Muscle of leg (tissue), 11 donors: ENCODE measurements around the gene MAST4. TPM values are rescaled to one million over a fixed set of nuclear protein-coding genes. Genes with fewer than 3 reads are reported as not detected.

ENCODE experiments used
- DNase-seq: peaks from one replicate; pipeline ENCODE4 v3.0.0; 2013
- H3K27ac ChIP-seq: one replicate; pipeline ENCODE4 v1.5.1; 2013; ENCODE audit warnings: mild to moderate bottlenecking, low read length, control low read depth
- H3K27me3 ChIP-seq: one replicate; pipeline ENCODE4 v1.6.1; 2013; ENCODE audit warnings: low read length; ENCODE audit not compliant: control insufficient read depth, insufficient read depth
- H3K36me3 ChIP-seq: one replicate; pipeline ENCODE4 v1.6.1; 2013; ENCODE audit warnings: low read length; ENCODE audit not compliant: control insufficient read depth, insufficient read depth
- H3K4me1 ChIP-seq: one replicate; pipeline ENCODE4 v1.6.1; 2013; ENCODE audit warnings: low read length; ENCODE audit not compliant: control insufficient read depth, insufficient read depth
- H3K4me3 ChIP-seq: one replicate; pipeline ENCODE4 v1.5.1; 2013; ENCODE audit warnings: low read length, control low read depth
- H3K9me3 ChIP-seq: replicated peaks from 2 replicates; pipeline ENCODE4 v1.6.1; 2013; ENCODE audit warnings: low read depth, low read length; ENCODE audit not compliant: control insufficient read depth
- WGBS: methylation state at CpG from one replicate; pipeline ENCODE4 v1.1.5; 2013; ENCODE audit warnings: missing lambda C conversion rate; ENCODE audit not compliant: insufficient coverage; 5-methylcytosine and 5-hydroxymethylcytosine counted together
- polyA plus RNA-seq, 8 donors: library from polyadenylated mRNA; unstranded; fragments of 120-200 nt; gene quantifications; one replicate each; pipeline versions ENCODE4 v1.2.1 to v1.2.3, GENCODE V29; 2013; ENCODE audit warnings: inconsistent platforms in 1 of 8, low replicate concordance in 1 of 8; ENCODE audit not compliant: insufficient read length in 8 of 8, insufficient read depth in 1 of 8
- total RNA-seq: library from RNA; stranded (reverse); fragments of 120-200 nt; gene quantifications from one replicate; pipeline ENCODE4 v1.2.4, GENCODE V29; 2013

Gene MAST4
- total and polyA plus RNA-seq, 9 donors: 7.3 to 15.4 (median 10.9) TPM

DNA sequence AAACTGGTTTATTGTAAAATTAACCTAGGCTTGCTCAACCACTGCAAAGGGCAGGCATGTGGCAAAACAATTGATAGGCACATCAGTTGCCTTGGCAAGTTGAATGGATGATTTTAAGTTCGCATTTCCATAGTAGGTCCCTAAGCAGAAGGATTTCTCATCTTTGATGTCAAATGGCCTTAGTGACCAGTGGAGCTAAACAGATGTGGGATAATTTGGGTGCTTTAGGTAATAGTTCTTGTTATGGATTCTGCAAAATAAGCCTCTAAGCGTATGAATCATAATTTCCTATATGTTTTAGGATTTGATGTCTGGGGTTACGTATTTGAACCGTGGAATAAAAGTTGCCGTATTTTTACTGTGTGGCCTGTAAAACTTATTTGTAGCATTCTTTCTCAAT is 418.0 kb downstream of the MAST4 start:
- Histone ChIP-seq H3K27me3 (no peaks in the 10 kb centered on the region), H3K4me1 (peaks cover 12% of the 10 kb centered on the region), H3K4me3 (no peak overlapping the region), H3K27ac (peak overlapping the region; percentile 73), H3K36me3 (no peaks in the 10 kb centered on the region), H3K9me3 (no peaks in the 10 kb centered on the region)
- 100% methylated on average over 1 of the region's 5 CpGs for WGBS
- DNase-seq: no peak

DNA sequence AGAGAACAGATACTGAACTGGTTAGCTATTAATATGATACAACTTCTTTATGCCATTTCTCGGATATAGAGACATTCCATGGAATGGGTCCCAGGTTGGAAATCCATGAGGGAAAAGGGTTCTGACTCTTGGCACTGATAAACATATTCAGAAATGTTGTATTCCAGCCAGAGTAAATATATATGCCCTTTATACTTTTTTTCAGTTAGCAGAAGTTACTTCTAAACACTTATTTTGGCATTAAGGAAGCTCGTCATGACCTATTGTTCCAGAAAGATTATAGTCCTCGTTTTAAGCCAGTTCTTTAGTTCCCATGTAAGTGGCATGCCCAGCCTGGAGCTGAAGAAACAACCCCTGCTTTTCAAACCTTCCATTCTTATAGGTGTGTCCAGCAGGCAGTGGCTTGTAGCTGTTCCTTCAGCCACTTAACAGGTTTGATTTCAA is 418.8 kb downstream of the MAST4 start:
- Histone ChIP-seq H3K36me3 (no peaks in the 10 kb centered on the region), H3K27me3 (no peaks in the 10 kb centered on the region), H3K9me3 (no peaks in the 10 kb centered on the region), H3K27ac (peak overlapping the region; percentile 73), H3K4me1 (peaks cover 12% of the 10 kb centered on the region), H3K4me3 (no peak overlapping the region)
- 14% methylated on average over 2 of the region's 3 CpGs for WGBS
- DNase-seq: peak; percentile 49

DNA sequence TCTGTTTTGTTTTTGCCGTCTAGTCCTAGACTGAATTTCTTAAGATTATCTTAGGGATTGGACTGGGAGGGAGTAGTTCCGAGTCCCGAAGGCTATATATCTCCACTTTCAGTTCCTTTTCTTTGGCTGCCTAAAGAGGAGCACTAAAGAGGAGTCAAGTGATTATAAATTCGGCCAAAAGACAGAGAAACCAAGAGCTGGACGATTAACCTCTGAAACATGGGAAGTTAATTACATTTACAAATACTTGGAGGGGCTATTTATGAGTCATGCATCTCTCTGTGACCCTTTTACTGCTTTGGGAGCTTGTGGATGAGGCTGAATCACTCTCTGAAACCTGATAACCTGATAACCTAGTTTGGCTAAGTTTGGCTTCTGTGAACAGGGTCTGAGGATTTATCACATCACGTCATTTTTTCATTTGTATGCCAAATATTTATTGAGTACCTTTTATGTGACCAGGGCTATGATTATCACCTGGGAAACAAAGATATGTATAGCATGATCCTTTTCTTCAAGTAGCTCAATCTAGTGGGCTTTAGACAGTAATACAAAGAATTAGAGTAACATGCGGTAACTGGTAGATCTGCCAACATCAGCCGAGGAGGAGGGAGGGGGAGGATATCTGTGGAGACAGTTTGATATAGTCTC is 419.5 kb downstream of the MAST4 start:
- DNase-seq: peak; percentile 78
- Histone ChIP-seq H3K4me1 (peaks cover 11% of the 10 kb centered on the region), H3K27me3 (no peaks in the 10 kb centered on the region), H3K9me3 (no peaks in the 10 kb centered on the region), H3K4me3 (no peak overlapping the region), H3K27ac (peak overlapping the region; percentile 73), H3K36me3 (no peaks in the 10 kb centered on the region)
- WGBS: no CpG with 5 or more reads among the region's 8 CpGs

DNA sequence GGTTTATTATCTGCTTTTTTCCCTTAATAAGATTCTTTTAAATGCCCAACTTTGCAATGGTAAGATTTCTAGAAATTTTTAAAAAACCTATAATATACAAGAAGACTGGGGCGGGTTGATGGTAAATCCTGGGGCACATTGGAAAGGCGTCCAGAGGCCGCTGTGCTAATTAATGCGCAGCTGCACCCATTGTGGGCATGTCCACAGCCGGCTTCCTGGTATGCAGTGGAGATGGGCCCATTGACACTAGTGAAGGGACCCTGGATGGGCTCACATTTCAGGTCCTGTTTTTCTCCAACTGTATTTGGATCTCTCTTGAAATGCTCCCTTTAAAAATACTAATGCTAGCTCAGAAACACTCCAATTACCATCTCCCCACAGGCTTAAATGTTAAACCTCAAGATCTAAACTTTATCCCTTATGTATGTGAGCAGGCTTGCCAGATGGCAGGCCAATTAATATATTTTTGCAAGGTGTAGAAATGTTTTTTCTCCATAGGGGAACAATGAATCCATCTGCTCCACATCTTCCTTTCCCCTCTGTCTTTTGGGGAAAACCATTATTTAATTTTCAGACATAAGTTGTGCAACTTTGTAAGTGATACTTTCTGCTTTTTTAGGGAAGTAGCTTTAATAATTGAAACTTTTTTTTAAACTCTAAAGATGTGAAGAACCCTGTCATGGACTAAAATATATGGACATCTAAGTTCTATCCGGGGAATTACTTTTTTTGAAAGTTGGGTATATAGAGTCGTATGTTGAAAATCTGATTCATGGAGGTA is 423.1 kb downstream of the MAST4 start:
- WGBS: 44% methylated on average over 4 of the region's 7 CpGs
- H3K36me3 ChIP-seq: no peaks in the 10 kb centered on the region
- peaks cover 4% of the 10 kb centered on the region for H3K4me1 ChIP-seq
- no peaks in the 10 kb centered on the region for H3K9me3 ChIP-seq
- H3K4me3 ChIP-seq: no peak overlapping the region
- peak; percentile 81 for DNase-seq
- H3K27ac ChIP-seq: no peak overlapping the region
- H3K27me3 ChIP-seq: no peaks in the 10 kb centered on the region

GRCh38 chr5:67020096-67020615 is 424.0 kb downstream of the MAST4 start:
- no peak for DNase-seq

GRCh38 chr5:67021031-67021430 is 424.8 kb downstream of the MAST4 start:
- no peaks in the 10 kb centered on the region for H3K27me3 ChIP-seq
- no peak overlapping the region for H3K27ac ChIP-seq
- WGBS: no CpG with 5 or more reads among the region's 1 CpG
- no peaks in the 10 kb centered on the region for H3K9me3 ChIP-seq
- no peak overlapping the region for H3K4me3 ChIP-seq
- DNase-seq: no peak
- no peaks in the 10 kb centered on the region for H3K36me3 ChIP-seq
- H3K4me1 ChIP-seq: peaks cover 2% of the 10 kb centered on the region

More at GRCh38 chr5:67020096-67020615, 424.0 kb downstream of the MAST4 start:
- peaks cover 3% of the 10 kb centered on the region for H3K4me1 ChIP-seq
- no peaks in the 10 kb centered on the region for H3K36me3 ChIP-seq
- H3K27ac ChIP-seq: no peak overlapping the region
- WGBS: no CpG with 5 or more reads among the region's 3 CpGs
- H3K4me3 ChIP-seq: no peak overlapping the region
- H3K9me3 ChIP-seq: no peaks in the 10 kb centered on the region
- H3K27me3 ChIP-seq: no peaks in the 10 kb centered on the region

- peaks cover 2% of the 10 kb centered on the region for H3K4me1 ChIP-seq
- peak; percentile 50 for DNase-seq
- no peaks in the 10 kb centered on the region for H3K27me3 ChIP-seq
- H3K27ac ChIP-seq: no peak overlapping the region
- H3K9me3 ChIP-seq: no peaks in the 10 kb centered on the region
- no peak overlapping the region for H3K4me3 ChIP-seq
- no peaks in the 10 kb centered on the region for H3K36me3 ChIP-seq
Measured at GRCh38 chr5:67021521-67021920, 425.3 kb downstream of the MAST4 start.

GRCh38 chr5:67021962-67022361 is 425.8 kb downstream of the MAST4 start:
- Histone ChIP-seq H3K27me3 (no peaks in the 10 kb centered on the region), H3K27ac (no peak overlapping the region), H3K4me3 (no peak overlapping the region), H3K9me3 (no peaks in the 10 kb centered on the region), H3K36me3 (no peaks in the 10 kb centered on the region), H3K4me1 (peaks cover 2% of the 10 kb centered on the region)
- DNase-seq: peak; percentile 74
- WGBS: no CpG with 5 or more reads among the region's 3 CpGs

GRCh38 chr5:67025457-67025856 is 429.3 kb downstream of the MAST4 start:
- Histone ChIP-seq H3K27me3 (no peaks in the 10 kb centered on the region), H3K4me3 (no peak overlapping the region), H3K36me3 (no peaks in the 10 kb centered on the region), H3K9me3 (no peaks in the 10 kb centered on the region), H3K27ac (no peak overlapping the region), H3K4me1 (peaks cover 2% of the 10 kb centered on the region)
- DNase-seq: no peak
- WGBS: no CpG with 5 or more reads among the region's 2 CpGs

DNA sequence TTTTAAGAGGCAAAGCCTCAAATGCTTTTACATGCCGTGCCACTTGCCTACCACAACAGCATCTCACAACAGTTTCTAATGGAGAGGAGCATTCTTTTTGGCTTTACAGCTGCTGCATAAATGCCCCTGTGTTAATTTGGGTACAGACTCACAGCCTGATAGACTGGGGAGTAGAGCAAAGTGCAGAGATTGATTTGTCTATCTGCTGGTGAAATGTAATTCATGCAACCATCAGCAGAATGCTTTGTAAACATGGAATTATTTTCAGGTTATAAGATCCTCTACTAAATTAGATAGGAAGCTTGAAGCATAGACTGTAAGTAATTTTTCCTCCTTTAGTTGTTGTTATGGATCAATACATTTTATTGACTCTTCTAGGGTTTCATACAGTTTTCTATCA is 430.1 kb downstream of the MAST4 start:
- no peak overlapping the region for H3K27ac ChIP-seq
- no peaks in the 10 kb centered on the region for H3K36me3 ChIP-seq
- no peak overlapping the region for H3K4me3 ChIP-seq
- no peaks in the 10 kb centered on the region for H3K4me1 ChIP-seq
- no CpG with 5 or more reads among the region's 1 CpG for WGBS
- no peak for DNase-seq
- H3K9me3 ChIP-seq: no peaks in the 10 kb centered on the region
- H3K27me3 ChIP-seq: no peaks in the 10 kb centered on the region
